ENCODE results near the gene TRIO.

The TRIO gene

GRCh38 chr5:14364576-14365472 lies 221.7 kb downstream of the TRIO start:
- no peak for DNase-seq (ENCODE audit: low read depth in 2 of 2)
- peak; percentile 48 for TF ChIP-seq CTCF (IDR thresholded peaks at IDR 0.05; ENCODE audit: low read depth, low read length)
- H3K4me3 ChIP-seq (replicated peaks in 1 of 2; ENCODE audit: low read depth in 2 of 2, low read length in 2 of 2) = no peak overlapping the region

- no peak overlapping the region for H3K4me3 ChIP-seq (replicated peaks in 1 of 2; ENCODE audit: low read depth in 2 of 2, low read length in 2 of 2)
- TF ChIP-seq CTCF (IDR thresholded peaks at IDR 0.05; ENCODE audit: low read depth, low read length) = no peak
- no peak for DNase-seq (ENCODE audit: low read depth in 2 of 2)
These were observed 222.8 kb downstream of the TRIO start for GRCh38 chr5:14365831-14366430.

- DNase-seq (ENCODE audit: low read depth in 2 of 2) = no peak
- no peak overlapping the region for H3K4me3 ChIP-seq (replicated peaks in 1 of 2; ENCODE audit: low read depth in 2 of 2, low read length in 2 of 2)
- TF ChIP-seq CTCF (IDR thresholded peaks at IDR 0.05; ENCODE audit: low read depth, low read length) = no peak
These were observed 223.6 kb downstream of the TRIO start for GRCh38 chr5:14366763-14367162.

- no peak for DNase-seq (ENCODE audit: low read depth in 2 of 2)
- H3K4me3 ChIP-seq (replicated peaks in 1 of 2; ENCODE audit: low read depth in 2 of 2, low read length in 2 of 2) = no peak overlapping the region
- TF ChIP-seq CTCF (IDR thresholded peaks at IDR 0.05; ENCODE audit: low read depth, low read length) = no peak
These were observed 224.2 kb downstream of the TRIO start for GRCh38 chr5:14367364-14367763.

- TF ChIP-seq CTCF (IDR thresholded peaks at IDR 0.05; ENCODE audit: low read depth, low read length) = no peak
- no peak for DNase-seq (ENCODE audit: low read depth in 2 of 2)
These were observed 226.6 kb downstream of the TRIO start for GRCh38 chr5:14369780-14370179.

GRCh38 chr5:14370386-14370785 lies 227.2 kb downstream of the TRIO start:
- H3K4me3 ChIP-seq (replicated peaks in 1 of 2; ENCODE audit: low read depth in 2 of 2, low read length in 2 of 2) = no peak overlapping the region
- no peak for TF ChIP-seq CTCF (IDR thresholded peaks at IDR 0.05; ENCODE audit: low read depth, low read length)
- DNase-seq (ENCODE audit: low read depth in 2 of 2) = no peak

More at GRCh38 chr5:14369780-14370179, 226.6 kb downstream of the TRIO start:
- no peak overlapping the region for H3K4me3 ChIP-seq (replicated peaks in 1 of 2; ENCODE audit: low read depth in 2 of 2, low read length in 2 of 2)

Measured in cardiac fibroblast (primary cell).